Tibial nerve (tissue), 4 donors: Measurements from ENCODE around the gene TSPAN15.

ENCODE experiments used
- EP300 ChIP-seq, 2 donors: sonication (generic); formaldehyde crosslinking; IDR thresholded peaks; one replicate each; pipeline ENCODE4 v1.6.1; 2017; ENCODE audit warnings: antibody characterized with exemption in 2 of 2, mild to moderate bottlenecking in 1 of 2
- TF ChIP-seq, protein P1 (sequence below), 5 experiments: fragments of 200-600 bp in 3 of 5; fragments of 450-650 bp in 2 of 5; sonication (generic) in 3 of 5; IDR thresholded peaks; one replicate each; pipeline ENCODE4 v1.5.1; 2016 to 2019; ENCODE audit warnings: antibody characterized with exemption in 5 of 5, mild to moderate bottlenecking in 3 of 5, moderate library complexity in 2 of 5

GRCh38 chr10:69403519-69403918, 47.7 kb upstream of the TSPAN15 start:
- TF ChIP-seq EP300 (IDR thresholded peaks at IDR 0.05), result no peak
- TF ChIP-seq, protein P1, sequence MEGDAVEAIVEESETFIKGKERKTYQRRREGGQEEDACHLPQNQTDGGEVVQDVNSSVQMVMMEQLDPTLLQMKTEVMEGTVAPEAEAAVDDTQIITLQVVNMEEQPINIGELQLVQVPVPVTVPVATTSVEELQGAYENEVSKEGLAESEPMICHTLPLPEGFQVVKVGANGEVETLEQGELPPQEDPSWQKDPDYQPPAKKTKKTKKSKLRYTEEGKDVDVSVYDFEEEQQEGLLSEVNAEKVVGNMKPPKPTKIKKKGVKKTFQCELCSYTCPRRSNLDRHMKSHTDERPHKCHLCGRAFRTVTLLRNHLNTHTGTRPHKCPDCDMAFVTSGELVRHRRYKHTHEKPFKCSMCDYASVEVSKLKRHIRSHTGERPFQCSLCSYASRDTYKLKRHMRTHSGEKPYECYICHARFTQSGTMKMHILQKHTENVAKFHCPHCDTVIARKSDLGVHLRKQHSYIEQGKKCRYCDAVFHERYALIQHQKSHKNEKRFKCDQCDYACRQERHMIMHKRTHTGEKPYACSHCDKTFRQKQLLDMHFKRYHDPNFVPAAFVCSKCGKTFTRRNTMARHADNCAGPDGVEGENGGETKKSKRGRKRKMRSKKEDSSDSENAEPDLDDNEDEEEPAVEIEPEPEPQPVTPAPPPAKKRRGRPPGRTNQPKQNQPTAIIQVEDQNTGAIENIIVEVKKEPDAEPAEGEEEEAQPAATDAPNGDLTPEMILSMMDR (IDR thresholded peaks at IDR 0.05), result no peak
